Mesothelial cell of epicardium (in vitro differentiated cells): ENCODE measurements around the gene SNX19. TPM values are rescaled to one million over a fixed set of nuclear protein-coding genes. Genes with fewer than 3 reads are reported as not detected.

Source experiments
- DNase-seq, 2 experiments: peaks; one replicate each; pipeline ENCODE4 v3.0.0; 2021; ENCODE audit warnings: low spot score in 2 of 2; ENCODE audit not compliant: unreplicated experiment in 2 of 2
- H3K27ac Mint-ChIP-seq: 2 replicates; pipeline ENCODE4 v1.8.0; 2021; ENCODE audit warnings: mixed read lengths
- H3K27me3 Mint-ChIP-seq: 2 replicates; pipeline ENCODE4 v1.8.0; 2021; ENCODE audit warnings: low read depth, mixed read lengths
- H3K36me3 Mint-ChIP-seq: 2 replicates; pipeline ENCODE4 v1.8.0; 2021; ENCODE audit warnings: mixed read lengths
- H3K4me1 Mint-ChIP-seq: 2 replicates; pipeline ENCODE4 v1.8.0; 2021; ENCODE audit warnings: mixed read lengths
- H3K4me3 Mint-ChIP-seq: 2 replicates; pipeline ENCODE4 v1.8.0; 2021; ENCODE audit warnings: mild to moderate bottlenecking, moderate library complexity, mixed read lengths
- H3K9me3 Mint-ChIP-seq: 2 replicates; pipeline ENCODE4 v1.8.0; 2021; ENCODE audit warnings: mixed read lengths
- CTCF ChIP-seq: fragments of 200-600 bp; sonication (generic); IDR thresholded peaks from one replicate; pipeline ENCODE4 v1.5.0; 2021; ENCODE audit warnings: antibody characterized with exemption; ENCODE audit not compliant: unreplicated experiment
- total RNA-seq: library from RNA; stranded (reverse); gene quantifications from 3 replicates; pipeline ENCODE4 v1.2.1, GENCODE V29; 2021

Gene SNX19
- total RNA-seq, 1 donor from 2014 or later = 60.1 TPM

GRCh38 chr11:130886704-130887103 lies 29.6 kb downstream of the SNX19 start:
- Mint-ChIP-seq H3K4me3 (no peak overlapping the region), H3K36me3 (peaks cover 23% of the 10 kb centered on the region), H3K27me3 (no peaks in the 10 kb centered on the region), H3K27ac (no peak overlapping the region), H3K9me3 (no peaks in the 10 kb centered on the region), H3K4me1 (no peaks in the 10 kb centered on the region)
- no peak for DNase-seq
- TF ChIP-seq CTCF = no peak

GRCh38 chr11:130882138-130882551 lies 34.1 kb downstream of the SNX19 start:
- Mint-ChIP-seq H3K4me1 (no peaks in the 10 kb centered on the region), H3K9me3 (no peaks in the 10 kb centered on the region), H3K36me3 (peaks cover 41% of the 10 kb centered on the region), H3K27me3 (no peaks in the 10 kb centered on the region), H3K27ac (no peak overlapping the region), H3K4me3 (no peak overlapping the region)
- no peak for TF ChIP-seq CTCF
- DNase-seq = no peak

- Mint-ChIP-seq H3K27me3 (no peaks in the 10 kb centered on the region), H3K27ac (no peak overlapping the region), H3K4me1 (no peaks in the 10 kb centered on the region), H3K36me3 (peaks cover 45% of the 10 kb centered on the region), H3K9me3 (no peaks in the 10 kb centered on the region), H3K4me3 (no peak overlapping the region)
- no peak for TF ChIP-seq CTCF
- DNase-seq = no peak
Observed at GRCh38 chr11:130881475-130882137, 34.7 kb downstream of the SNX19 start.

GRCh38 chr11:130879836-130880235 lies 36.4 kb downstream of the SNX19 start:
- peaks cover 56% of the 10 kb centered on the region for H3K36me3 Mint-ChIP-seq
- TF ChIP-seq CTCF = no peak
- no peak for DNase-seq

GRCh38 chr11:130876931-130877915 lies 39.1 kb downstream of the SNX19 start:
- no peaks in the 10 kb centered on the region for H3K9me3 Mint-ChIP-seq
- no peaks in the 10 kb centered on the region for H3K27me3 Mint-ChIP-seq
- no peak overlapping the region for H3K4me3 Mint-ChIP-seq
- no peak for DNase-seq
- no peak for TF ChIP-seq CTCF
- H3K36me3 Mint-ChIP-seq = peaks cover 47% of the 10 kb centered on the region
- no peak overlapping the region for H3K27ac Mint-ChIP-seq
- no peaks in the 10 kb centered on the region for H3K4me1 Mint-ChIP-seq

More at GRCh38 chr11:130879836-130880235, 36.4 kb downstream of the SNX19 start:
- Mint-ChIP-seq H3K9me3 (no peaks in the 10 kb centered on the region), H3K27me3 (no peaks in the 10 kb centered on the region), H3K27ac (no peak overlapping the region), H3K4me1 (no peaks in the 10 kb centered on the region), H3K4me3 (no peak overlapping the region)
